ENCODE measurements around the gene CACNA1E. TPM values are rescaled to one million over a fixed set of nuclear protein-coding genes. Genes with fewer than 3 reads are reported as not detected.
A peak's percentile ranks its signal among the peaks of the same experiment; 100 is the strongest.

The CACNA1E gene
- total RNA-seq, 1 experiment from 2014 or later, result under 0.01 TPM

GRCh38 chr1:181767001-181767708, 283.8 kb downstream of the CACNA1E start:
- no peak for DNase-seq (ENCODE audit: low read depth)

DNA sequence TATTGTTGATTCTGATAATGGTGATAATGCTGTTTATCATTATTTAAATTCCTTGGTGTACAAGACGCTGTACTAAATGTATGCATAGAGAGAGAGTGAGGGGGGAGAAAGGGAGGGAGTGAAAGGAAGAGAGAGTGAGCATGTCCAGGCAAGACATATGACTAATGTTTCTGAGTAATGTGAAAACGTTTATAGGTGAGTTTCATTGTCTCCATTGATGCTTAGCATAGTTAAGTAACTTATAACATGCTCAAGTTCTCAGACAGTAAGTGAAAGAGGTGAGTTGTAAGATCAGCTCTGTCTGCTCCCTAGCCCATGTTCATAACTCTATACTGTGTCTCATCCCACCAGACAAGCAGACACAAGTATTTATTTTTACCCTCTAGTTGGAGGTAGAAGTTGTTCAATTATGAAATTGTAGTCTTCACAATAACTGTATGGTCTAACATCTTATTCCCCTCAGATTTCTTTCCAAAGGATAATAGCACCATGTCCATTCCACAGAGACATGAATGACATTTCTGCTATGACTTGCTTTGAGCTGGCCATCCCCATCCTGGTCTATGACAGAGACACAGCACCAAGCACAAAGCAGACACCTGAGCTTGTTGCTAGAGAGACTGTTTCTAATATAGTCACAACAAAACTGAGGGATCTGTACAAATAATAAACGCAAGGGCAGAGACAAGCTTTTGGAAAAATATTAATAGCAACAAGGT, 285.1 kb downstream of the CACNA1E start:
- no peak for DNase-seq (ENCODE audit: low read depth)

DNA sequence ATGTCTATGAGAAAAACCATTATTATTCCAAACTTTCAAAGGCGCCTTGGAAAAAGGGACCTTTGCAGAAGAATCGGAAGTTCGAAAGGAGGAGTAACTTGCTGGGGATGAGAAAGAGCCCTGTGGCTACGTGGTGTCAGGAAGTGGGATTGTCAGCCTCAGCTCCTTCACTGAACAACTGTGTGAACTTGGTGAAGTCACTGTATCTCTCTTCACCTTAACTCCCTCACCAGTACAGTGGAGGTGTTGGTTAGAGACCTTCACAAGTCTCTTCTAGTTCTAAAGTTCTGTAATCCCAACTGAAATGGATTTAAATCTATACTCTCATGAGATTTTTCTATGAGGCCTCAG, 285.6 kb downstream of the CACNA1E start:
- no peak for DNase-seq (ENCODE audit: low read depth)

GRCh38 chr1:181769846-181770245, 286.5 kb downstream of the CACNA1E start:
- DNase-seq (ENCODE audit: low read depth), result no peak

GRCh38 chr1:181772714-181773113, 289.4 kb downstream of the CACNA1E start:
- no peak for DNase-seq (ENCODE audit: low read depth)

- DNase-seq (ENCODE audit: low read depth), result no peak
Measured at GRCh38 chr1:181776044-181776443, 292.7 kb downstream of the CACNA1E start.

DNA sequence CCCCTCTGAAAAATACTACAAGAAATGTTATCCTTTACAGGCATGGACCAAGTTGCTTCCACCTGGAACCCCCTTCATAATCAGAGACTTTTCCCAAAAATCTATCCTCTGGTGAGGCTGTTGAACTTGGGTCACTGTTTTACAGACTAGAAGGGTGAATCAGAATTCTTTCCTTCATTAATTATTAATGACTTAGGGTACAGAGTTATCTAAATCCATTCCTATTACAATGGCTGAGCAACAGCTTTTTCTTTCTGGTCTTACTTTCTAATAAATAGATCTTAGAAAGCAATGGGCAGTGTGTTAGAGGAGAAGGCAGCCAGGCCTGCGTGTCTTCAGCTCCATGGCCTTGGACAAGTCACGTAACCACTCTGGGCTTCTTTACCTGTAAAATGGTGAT, 294.0 kb downstream of the CACNA1E start:
- DNase-seq (ENCODE audit: low read depth), result no peak

DNA sequence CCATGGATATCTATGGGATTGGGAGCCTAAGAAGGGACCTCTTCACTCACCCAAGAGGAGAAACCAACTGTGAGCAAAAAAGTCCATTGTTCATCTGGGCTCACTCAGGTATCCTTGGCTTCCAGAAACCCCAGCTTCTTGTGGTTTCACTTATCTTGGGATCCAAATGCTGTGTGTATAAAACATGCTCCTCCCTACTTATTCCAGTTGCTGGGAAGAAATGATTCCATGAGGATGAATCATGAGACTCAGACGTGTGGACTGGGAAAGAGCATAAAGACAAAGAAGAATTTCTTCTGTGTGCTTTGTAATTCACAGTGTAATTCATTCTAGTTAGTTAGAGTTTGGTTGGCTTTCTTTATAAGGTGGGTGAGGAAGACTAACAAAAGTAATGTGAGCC, 294.5 kb downstream of the CACNA1E start:
- DNase-seq (ENCODE audit: low read depth), result peak; percentile 19

- peak; percentile 21 for DNase-seq (ENCODE audit: low read depth)
Measured at GRCh38 chr1:181778640-181779260, 295.4 kb downstream of the CACNA1E start.

DNA sequence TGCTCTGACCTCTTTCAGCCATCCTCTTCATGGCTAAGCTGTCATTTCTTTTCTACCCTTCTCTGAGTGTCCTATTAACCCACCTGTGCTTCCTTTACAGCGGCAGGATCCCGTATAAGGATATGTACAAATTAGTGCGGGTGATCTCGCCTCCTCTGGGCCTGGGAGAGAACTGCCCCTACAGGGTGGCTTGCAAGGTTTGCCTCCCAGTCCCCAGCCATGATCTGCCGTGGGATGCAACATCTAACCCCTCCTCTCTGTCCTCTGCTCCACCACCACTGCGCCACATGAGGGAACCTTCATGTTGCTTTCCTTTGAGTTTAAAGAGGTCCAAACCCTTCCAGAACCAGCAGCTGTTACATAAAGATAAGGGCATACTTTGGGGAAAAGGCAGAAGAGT, 296.0 kb downstream of the CACNA1E start:
- DNase-seq (ENCODE audit: low read depth), result no peak

- DNase-seq (ENCODE audit: low read depth), result no peak
Measured at GRCh38 chr1:181783208-181783607, 299.9 kb downstream of the CACNA1E start.

- no peak for DNase-seq (ENCODE audit: low read depth)
Measured at GRCh38 chr1:181784039-181784683, 300.8 kb downstream of the CACNA1E start.

DNA sequence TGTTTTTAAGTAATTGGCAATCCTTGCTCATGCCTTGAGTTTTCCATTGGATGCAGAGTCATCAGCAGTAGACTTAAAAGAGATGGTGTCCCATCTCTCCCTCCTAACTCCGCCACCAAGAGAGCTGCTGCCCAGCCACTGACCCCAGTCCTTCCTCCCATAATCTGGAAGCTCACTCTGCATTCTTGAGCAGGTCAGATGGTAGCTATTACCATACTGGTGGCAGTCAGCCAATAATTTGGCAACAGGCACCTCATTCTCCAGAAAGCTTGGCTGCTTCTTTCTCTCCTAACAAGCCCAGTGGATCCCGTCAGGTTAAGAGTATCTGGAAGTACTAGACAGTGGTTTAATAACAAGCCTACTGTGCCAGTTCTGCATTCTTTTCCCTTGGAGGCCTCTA, 306.1 kb downstream of the CACNA1E start:
- DNase-seq (ENCODE audit: low read depth), result no peak

- no peak for DNase-seq (ENCODE audit: low read depth)
Measured at GRCh38 chr1:181791721-181792120, 308.4 kb downstream of the CACNA1E start.

DNA sequence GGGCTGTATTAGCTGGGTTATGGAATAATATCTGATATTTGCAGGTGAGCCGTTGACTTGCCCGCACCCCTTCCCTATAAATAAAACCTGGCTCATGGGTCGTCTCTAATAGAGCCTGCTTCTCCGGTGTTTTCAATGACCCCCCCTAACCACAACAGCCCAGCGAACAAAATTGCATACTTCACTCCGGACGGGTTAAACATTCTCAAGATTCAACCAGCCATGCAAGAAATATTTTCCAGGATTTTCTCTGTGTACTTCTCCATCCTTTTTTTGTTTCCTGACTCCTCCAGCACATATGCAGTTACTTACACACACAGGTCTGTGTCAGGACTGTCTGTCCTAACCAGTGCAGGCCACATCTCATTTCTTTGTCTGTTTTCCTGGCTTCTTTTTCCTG, 310.5 kb downstream of the CACNA1E start:
- DNase-seq (ENCODE audit: low read depth), result no peak

- no peak for DNase-seq (ENCODE audit: low read depth)
Measured at GRCh38 chr1:181794332-181794731, 311.0 kb downstream of the CACNA1E start.

DNA sequence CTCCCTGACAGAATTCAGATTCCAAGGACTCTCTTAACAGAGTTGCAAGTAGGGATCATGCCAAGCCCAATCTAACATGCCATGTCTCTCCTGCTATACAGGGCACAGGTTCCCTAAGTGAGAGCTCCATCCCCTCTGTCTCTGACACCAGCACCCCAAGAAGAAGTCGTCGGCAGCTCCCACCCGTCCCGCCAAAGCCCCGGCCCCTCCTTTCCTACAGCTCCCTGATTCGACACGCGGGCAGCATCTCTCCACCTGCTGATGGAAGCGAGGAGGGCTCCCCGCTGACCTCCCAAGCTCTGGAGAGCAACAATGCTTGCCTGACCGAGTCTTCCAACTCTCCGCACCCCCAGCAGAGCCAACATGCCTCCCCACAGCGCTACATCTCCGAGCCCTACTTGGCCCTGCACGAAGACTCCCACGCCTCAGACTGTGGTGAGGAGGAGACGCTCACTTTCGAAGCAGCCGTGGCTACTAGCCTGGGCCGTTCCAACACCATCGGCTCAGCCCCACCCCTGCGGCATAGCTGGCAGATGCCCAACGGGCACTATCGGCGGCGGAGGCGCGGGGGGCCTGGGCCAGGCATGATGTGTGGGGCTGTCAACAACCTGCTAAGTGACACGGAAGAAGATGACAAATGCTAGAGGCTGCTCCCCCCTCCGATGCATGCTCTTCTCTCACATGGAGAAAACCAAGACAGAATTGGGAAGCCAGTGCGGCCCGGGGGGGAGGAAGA, 315.0 kb downstream of the CACNA1E start:
- peak; percentile 13 for DNase-seq (ENCODE audit: low read depth)

DNA sequence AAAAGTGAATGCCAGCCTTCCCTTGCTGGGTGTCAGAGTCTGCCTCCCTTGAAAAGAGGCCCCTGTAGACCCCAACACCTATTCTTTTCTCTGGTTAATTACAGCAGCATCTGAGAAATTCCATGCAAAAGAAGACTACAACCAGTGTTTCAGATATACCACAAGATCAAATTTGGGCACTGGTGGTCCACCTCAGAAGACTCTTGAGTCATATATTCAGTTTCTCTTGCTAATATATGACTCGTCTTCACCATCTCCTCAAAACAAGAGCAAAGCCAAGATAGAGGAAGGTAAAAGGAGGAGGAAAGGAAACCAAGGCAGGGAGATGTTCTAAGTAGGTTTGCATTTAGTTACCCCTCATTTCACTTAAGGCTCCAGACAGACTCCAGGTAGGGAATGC, 318.3 kb downstream of the CACNA1E start:
- no peak for DNase-seq (ENCODE audit: low read depth)

- no peak for DNase-seq (ENCODE audit: low read depth)
Measured at GRCh38 chr1:181802466-181802865, 319.1 kb downstream of the CACNA1E start.

GRCh38 chr1:181803421-181803820, 320.1 kb downstream of the CACNA1E start:
- no peak for DNase-seq (ENCODE audit: low read depth)

DNA sequence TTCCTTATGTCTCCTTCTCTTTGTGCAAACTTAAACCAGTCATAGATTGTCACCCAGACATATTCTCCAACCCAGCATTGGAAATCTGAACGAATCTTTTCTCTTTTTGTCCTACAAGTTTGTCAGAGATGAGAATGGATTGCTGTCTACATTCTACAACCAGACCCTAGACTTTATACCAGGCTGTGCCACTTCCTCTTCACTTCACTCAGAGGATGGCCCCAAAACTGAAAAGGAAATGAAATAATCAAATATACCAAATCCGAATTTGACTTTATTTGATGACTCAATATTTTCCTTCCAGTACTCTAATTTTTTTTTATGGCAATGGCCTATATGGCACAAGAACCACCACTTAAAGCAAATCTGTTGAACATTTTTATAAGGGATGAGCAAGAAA, 321.7 kb downstream of the CACNA1E start:
- DNase-seq (ENCODE audit: low read depth), result no peak

- no peak for DNase-seq (ENCODE audit: low read depth)
Measured at GRCh38 chr1:181806746-181807145, 323.4 kb downstream of the CACNA1E start.

Measured in Daoy (cell line).